GM10847 (cell line): ENCODE data around the gene STAG2.

Experiments
- POLR2A ChIP-seq: IDR thresholded peaks from 2 replicates; pipeline ENCODE4 v1.6.1; 2011; ENCODE audit not compliant: insufficient read length; ENCODE audit errors: extremely low read depth

STAG2 gene

DNA sequence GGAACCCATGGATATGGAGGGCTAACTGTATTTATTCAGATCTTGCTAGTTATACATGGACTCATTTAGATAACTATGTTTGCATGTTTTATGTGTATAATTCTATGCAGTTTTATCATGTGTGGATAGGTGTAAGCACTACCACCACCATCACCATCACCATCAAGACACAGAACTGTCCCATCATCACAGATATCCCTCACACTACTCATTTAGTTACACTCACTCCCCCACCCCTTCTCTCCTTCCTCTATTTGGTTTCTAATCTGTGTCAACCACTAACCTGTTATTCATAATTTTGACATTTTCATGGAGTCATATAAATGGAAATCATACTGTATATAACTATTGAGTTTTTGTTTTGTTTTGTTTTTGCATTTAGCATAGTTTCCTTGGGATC lies 43.7 kb downstream of the STAG2 start:
- no peak for TF ChIP-seq POLR2A

DNA sequence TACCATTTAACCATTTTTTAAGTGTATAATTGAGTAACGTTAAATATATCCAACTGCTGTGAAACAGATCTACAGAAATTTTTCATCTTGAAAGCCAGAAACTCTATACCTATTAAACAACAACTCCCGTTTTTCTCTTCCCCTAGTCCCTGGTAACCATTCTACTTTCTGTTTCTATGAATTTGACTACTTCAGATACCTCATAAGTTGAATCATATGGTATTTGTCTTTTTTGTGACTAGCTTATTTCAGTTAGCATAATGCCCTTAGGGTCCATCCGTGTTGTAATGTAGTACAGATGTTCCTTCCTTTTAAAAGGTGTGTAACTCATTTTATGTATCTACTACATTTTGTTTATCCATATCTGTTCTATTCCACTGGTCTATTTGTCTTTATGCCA lies 48.7 kb downstream of the STAG2 start:
- no peak for TF ChIP-seq POLR2A

DNA sequence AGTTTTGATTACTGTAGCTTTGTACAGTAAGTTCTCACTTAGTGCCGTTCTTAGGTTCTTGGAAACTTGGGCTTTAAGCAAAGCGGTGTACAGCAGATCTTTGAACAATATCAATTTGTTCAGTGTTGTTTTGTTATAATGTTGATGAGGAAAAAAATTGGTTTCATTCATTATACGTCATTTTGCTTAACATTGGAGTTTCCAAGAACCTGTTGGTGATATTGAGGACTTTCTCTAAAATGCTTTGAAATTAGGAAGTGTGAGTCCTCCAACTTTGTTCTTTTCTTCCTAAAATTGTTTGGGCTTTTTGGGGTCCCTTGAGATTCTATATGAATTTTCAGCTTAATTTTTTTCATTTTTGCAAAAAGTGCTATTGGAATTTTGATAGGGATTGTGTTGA lies 49.1 kb downstream of the STAG2 start:
- TF ChIP-seq POLR2A: no peak

DNA sequence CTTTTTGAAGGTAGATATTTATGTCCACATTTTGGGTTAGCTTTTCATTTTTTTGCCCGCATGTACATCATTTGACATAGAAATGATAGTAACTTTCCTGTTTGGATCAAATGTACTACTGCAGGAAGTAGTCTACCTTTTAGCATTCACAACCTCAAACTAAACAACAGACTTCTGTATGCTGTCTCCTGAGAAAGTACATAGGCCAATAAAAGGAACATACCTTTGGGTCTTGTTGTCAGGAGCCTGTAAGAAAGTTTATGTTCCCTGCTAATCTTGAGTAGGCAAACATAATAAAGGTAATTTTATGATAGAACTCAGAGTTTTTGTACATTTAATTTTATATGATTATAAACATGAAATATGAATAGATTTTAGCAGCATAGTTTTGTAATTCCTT lies 54.2 kb downstream of the STAG2 start:
- TF ChIP-seq POLR2A: no peak

DNA sequence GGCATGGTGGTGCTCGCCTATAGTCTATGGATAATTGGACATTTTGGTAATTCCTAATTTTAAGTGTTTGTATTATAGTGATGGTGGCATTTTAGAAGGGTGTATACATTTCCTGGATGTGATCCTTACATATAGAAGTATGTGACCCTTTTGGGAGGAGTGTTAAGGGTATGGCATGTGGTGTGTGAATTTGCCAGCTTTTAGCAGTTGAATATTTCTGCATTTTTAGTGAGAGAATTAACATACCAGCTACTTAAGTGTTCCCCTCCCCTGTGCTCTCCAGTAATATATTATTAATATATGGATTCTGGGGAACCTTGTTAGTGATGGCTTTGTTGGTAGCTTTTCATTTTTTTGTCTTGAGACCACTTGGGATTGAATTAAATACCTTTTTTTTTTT lies 55.3 kb downstream of the STAG2 start:
- TF ChIP-seq POLR2A: no peak

DNA sequence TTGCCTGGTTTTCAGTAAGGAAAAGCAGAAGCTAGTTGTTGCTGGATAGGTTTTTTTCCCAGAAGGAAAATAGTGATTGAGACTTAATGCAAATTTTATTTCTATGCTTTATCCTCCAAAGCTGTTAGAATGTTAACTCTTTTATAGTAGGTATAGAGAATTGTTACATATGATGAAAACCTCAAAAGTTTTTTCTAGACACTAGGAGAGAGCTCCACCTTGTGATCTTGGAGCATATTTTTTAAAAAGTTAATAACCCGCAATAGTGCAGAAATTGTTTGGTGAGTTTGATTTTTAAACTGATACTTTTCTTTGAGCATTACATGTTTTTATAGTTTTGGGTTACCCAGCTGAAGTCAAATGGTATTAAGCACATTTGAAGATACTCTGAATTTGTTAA lies 56.5 kb downstream of the STAG2 start:
- TF ChIP-seq POLR2A: no peak

DNA sequence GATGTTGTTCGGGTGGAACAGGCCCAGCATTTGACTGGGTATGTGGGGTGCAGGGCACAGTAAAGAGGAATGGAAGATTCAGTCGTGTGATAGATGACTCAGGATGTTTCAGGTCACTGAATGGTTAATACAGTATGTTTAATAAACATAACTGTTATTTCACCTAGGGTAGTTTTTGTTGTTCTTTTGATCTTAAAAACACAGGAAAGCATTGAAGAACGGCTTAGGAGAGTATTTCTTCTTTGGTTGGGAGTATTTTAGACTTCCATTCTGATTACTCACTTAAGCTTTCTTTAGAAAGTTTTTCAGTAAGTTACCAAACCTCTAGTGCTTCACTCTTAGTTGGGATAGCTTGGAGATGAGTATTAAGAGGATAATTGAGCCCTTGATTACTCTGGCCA lies 62.3 kb downstream of the STAG2 start:
- no peak for TF ChIP-seq POLR2A

DNA sequence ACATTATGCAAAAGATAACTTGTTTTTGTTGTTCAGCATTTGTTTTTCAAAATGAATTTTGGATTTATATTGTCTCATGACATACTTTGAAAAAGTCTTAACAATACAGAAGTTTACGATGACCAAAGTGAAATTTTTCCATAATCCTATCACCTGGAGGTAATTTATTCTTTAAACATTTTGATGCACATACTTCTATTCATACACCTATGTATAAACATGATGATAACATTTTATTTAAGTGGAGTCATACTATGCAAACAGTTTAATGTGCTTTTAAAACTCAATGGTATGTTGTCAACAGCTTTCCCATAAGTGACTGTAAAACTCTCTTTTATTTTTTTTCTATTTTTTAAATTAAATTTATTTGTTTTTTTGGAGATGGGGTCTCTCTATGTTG lies 65.0 kb downstream of the STAG2 start:
- no peak for TF ChIP-seq POLR2A

DNA sequence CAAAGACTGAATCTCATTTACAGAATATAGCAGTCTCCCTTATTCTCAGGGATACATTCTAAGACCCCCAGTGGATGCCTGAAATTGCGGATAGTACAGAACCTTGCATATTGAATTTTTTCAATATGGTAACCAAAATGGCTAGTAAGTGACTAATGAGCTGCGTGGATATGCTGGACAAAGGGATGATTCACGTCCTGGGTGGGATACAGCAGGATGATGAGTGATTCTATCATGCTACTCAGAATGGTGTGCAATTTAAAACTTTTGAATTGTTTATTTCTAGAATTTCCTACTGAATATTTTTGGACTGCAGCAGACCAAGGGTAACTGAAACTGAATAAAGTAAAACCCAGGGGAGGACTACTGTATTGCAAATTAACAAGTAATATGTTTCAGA lies 66.7 kb downstream of the STAG2 start:
- TF ChIP-seq POLR2A: no peak

DNA sequence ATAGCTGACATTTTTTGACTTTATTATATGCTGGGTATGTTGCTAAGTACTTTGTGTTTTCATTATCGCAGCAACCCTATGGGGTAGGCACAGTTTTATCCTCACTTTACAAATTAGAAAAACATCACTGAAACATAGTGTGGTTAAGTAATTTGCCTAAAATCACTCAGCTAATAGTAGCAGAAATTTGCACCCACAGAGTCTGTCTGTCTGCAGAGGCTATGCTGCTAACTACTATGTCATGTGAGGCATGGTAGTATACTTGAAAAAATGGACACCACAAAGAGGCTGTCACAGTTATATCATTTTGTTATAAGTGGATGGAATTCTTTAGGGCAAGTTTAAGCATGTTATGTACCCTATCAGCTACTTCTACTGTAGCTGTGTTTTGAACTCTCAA lies 69.0 kb downstream of the STAG2 start:
- TF ChIP-seq POLR2A: no peak

DNA sequence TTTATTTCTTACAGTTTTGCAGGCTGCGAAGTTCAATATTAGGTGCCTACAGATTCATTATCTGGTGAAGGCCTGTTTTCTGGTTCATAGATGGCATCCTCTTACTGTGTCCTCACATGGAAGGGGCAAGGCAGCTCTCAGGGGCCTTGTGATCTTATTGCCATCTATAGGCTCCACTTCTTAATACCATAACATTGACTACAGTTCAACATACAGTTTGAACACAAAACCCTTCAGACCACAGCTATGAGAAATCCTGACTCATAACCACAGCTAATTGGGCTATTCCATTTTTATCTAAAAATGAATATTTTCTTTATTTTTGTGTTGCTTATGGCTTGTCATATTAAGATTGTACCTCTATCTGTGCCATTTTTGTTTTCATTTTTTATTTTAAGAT lies 72.3 kb downstream of the STAG2 start:
- TF ChIP-seq POLR2A: no peak

DNA sequence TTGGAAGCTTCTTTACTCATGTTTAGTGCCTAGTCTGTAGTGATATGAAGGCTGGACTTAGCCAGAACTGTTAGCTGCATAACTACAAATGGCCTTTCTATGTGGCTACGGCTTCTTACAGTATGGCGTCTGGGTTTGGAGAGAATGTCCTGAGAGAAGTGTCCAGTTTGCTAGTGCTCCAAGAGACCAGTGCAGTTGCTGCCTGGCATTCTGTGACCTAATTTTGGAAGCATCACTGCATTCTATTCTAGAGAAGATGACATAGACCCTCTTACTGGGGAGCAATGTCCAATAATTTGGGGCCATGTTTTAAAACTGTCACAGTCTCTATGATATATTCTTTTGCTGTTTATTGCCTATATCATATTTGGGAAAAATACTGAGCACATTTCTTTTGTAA lies 74.2 kb downstream of the STAG2 start:
- no peak for TF ChIP-seq POLR2A

DNA sequence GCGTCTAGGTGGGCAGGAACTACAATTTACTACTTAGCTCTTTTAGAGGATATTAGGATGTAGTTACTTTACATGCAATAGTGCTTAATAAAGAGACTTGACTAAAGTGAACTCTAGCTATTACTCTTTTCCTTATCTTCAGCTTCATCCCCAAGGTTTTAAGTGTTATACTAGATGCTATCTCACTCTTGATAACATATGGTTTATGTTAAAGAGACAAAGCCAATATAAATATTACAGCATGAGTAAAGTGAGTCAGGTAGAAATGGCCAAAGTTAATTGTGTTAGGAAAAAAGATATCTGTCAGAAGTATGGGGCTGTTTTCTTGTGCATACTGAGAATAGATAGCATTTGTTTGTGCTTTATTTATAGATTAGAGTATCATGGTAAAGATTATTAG lies 80.5 kb downstream of the STAG2 start:
- no peak for TF ChIP-seq POLR2A

DNA sequence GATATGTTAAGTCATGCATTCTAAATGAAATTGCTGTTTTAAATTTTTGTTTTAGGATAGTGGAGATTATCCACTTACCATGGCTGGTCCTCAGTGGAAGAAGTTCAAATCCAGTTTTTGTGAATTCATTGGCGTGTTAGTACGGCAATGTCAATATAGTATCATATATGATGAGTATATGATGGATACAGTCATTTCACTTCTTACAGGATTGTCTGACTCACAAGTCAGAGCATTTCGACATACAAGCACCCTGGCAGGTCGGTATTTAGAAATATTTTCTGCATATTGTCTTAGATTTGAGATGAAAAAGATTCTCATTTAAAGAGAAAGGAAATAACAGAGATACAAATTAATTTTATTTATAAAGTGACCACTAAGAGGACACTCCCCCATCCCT lies 83.6 kb downstream of the STAG2 start:
- no peak for TF ChIP-seq POLR2A

DNA sequence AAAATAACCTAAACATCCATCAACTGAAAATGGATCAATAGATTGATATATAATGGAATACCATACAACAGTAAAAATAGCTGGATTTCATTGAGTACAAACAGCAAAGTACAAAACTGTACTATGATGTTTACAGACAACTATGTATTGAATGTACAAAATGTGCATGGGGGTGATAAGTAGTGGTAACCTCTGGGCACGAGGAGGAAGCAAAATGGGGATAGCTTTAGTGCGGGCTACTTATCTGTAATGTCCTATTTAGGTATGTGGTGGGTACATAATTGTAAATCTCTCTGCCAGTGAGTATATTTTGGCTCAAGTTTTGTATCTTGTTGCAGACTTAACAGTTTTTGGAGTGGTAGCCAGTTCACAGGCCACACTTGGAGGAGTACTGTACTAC lies 123.6 kb downstream of the STAG2 start:
- TF ChIP-seq POLR2A: no peak

DNA sequence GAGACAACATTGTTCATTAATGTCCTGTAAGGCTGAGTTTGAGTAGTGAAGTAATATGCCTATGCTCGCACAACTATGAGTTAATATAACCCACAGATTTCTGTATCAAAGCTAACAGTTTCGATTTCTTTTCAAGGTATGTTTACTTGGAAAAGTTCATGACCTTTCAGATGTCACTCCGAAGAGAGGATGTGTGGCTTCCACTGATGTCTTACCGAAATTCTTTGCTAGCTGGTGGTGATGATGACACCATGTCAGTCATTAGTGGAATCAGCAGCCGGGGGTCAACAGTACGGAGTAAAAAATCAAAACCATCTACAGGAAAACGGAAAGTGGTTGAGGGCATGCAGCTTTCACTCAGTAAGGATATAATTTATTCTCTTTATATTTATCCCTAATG lies 124.9 kb downstream of the STAG2 start:
- no peak for TF ChIP-seq POLR2A

DNA sequence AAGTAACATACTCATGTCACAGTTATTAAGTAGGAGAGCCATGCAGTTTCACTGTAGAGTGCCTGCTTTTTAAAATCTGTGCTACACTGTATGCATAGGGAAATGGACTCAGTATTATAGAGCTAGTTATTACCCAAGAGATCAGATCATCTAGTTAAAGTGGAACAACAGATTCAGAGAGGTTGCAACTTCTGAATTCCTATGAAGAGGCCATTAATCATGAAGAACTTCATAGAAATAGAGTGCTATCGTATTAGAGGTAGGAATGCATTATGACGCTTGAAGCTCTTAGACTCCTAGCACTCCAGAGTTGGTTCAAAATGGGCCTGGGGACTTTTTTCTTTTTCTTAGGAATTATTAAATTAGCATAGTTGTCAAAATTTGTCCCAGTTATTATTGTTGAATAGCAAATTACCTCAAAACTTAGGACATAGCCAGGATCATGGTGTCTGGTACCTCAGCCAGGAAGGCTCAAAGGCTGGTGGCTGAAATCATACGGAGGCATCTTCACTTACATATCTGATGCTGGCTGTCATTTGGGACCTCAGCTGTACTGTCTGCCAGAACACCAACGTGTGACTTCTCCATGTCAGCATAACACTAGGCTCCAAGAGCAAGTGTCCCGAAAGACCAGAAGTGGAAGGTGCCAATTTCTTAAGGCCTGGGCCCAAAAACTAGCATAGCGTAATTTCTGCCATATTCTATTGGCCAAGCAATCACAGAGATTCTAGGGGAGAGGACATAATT lies 125.7 kb downstream of the STAG2 start:
- TF ChIP-seq POLR2A: no peak
